Measurements from ENCODE around the gene ZNF438.

Gene ZNF438

DNA sequence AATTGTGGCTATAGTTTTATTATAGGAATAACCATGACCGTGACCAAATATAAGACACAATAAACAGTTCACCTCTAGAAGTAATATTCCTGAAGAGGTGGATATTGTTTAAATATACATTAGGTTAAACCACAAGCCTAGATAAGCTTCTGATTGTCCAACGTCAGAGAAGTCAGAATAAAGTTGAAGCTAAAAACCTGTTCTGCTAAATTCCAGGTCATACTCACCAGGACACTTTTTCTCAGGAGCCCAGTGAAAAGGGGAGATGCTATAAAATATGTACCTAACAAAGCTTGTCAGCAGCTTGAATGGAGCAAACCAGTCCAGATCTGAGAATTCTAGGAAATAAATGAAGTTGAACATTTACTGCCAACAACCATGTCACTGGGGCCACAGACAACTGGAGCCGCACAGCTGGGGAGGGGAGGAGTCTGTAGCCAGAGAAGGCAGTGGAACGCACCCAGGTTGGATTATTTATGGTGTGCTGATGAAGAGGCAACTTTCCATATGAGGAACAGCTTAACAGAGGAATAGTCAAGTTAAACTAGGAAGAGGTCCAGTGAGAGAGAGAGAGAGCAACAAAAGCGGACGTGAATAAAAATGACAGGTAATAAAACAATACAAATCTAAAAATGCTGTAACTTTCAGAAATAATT lies 191.1 kb downstream of the ZNF438 start:
- no peak for DNase-seq

DNA sequence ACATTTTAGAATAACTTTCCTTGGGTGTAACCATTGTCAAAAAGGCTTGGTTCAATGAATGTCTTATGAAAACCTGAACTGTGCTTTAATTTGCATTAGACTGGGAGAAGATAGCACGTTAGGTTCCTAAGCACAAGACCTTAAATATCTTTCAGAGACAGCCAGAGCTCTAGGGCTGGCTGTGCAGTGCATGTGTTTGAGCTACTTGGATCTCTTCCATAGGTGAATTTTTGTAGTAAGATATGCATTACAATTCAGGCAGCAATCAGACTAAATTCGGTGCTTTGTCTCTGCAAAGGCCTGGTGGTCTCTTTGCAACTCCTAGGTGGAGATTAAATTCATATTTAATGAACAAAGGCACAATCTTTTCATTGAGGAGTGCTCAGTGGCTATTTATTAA lies 192.0 kb downstream of the ZNF438 start:
- DNase-seq: no peak

GRCh38 chr10:30836406-30836805 lies 195.3 kb downstream of the ZNF438 start:
- no peak for DNase-seq

DNA sequence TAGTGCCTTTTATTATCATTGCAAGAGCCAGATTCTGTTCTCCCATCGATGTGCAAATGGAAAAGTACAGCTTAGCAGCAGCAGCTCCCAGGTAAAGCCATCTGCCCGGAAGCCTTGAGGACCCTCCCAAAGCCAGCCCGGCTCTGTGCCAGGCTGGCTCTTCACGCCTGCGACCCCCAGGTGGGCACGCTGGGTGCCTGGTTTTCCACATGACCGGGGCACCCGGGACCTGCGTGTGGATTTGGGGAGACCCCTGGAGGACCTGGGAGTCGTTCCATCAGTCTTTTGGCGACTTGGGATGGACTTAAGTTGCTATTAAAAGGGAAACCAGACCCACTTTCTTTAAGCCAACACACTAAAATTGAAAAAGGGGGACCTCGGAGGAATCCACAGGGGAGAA lies 196.5 kb downstream of the ZNF438 start:
- no peak for DNase-seq

- no peak for DNase-seq
These were observed 197.0 kb downstream of the ZNF438 start for GRCh38 chr10:30834651-30835050.

DNA sequence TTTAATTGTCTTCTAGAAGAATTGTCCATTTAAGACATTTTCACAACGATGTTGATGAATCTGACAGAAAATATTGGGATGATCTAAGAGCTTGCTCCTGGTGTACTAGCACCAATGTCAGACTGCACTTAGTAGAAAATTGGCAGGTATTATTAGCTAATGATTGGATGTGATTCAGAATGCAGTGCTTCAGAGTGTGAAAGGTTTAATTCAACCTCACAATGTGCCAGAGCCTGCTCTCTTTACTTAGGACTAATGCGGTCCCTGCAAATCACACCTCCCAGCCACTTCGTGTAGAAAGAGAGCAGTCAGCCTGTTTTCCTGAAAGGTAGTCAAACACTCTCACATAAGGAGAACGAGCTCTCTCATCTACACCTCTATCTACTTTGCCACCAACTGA lies 197.5 kb downstream of the ZNF438 start:
- DNase-seq: no peak

DNA sequence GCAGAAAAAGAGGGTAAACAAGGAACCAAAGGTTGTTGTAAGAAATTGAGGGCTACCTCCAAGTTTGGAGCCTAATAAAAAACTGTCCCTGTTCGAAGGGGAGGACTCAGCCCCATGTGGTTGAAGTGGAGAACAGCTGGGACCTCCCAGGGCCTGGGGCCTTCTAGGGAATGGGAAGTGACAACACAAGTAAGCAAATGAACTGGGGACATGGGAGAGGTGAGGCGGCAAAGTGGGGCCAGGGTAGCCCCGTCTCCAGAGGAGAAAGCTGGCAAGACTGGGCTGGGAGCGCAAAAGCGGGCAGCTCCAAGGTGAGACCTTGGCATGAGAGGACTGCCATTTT lies 198.1 kb downstream of the ZNF438 start:
- no peak for DNase-seq

- DNase-seq: no peak
These were observed 198.7 kb downstream of the ZNF438 start for GRCh38 chr10:30832749-30833627.

DNA sequence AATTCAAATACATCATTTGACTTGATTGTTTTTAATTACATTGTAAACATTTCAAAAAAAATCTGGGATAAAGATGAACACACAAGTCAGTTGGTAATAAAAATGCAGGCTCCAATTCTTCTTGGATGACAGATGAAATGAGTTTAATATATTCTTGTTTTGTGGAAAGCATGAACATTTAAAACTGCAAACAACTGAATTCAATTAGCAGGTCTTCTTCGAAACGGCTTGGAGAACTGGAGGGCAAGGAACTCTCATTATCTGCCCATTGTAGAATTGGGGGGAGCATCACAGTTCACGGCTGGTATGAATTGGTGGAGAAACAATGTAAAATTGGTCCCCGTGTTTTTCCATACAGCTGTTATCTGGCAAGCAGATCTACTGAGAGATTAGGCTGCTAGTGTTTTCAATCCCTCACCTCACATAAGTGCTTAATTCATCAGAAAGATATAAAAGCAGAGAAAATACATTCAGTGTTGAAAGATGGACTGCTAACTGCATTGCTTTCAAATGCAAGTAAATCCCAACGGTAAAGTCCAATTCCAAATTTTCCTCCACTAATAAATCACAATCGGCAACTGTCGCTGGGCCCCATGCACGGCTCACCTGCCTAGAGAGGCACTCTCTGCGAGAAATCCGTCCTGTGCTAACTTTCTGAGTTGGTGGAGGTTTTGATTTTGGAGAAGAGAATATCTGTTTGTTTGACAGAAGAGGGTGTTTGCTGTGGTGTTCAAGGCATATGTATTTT lies 199.5 kb downstream of the ZNF438 start:
- DNase-seq: no peak

DNA sequence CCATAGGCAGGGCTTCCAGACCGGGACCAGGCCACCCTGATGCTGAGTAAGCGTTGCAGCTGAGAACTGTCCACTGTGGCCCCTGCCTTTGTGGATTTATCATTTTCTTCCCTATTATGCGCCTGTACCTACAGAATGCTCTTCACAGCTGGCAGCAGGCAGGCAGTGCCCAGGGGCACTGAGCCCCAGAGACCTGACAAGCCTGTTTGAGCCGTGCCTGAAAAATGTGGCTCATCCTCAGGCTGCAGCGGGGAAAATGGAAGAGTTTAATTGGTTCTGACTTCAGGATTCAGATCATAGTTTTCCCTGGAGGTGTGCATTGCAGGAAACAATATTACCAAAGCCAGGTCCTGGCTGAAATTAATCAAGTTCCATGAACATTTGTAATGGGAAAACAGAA lies 200.2 kb downstream of the ZNF438 start:
- DNase-seq: no peak

DNA sequence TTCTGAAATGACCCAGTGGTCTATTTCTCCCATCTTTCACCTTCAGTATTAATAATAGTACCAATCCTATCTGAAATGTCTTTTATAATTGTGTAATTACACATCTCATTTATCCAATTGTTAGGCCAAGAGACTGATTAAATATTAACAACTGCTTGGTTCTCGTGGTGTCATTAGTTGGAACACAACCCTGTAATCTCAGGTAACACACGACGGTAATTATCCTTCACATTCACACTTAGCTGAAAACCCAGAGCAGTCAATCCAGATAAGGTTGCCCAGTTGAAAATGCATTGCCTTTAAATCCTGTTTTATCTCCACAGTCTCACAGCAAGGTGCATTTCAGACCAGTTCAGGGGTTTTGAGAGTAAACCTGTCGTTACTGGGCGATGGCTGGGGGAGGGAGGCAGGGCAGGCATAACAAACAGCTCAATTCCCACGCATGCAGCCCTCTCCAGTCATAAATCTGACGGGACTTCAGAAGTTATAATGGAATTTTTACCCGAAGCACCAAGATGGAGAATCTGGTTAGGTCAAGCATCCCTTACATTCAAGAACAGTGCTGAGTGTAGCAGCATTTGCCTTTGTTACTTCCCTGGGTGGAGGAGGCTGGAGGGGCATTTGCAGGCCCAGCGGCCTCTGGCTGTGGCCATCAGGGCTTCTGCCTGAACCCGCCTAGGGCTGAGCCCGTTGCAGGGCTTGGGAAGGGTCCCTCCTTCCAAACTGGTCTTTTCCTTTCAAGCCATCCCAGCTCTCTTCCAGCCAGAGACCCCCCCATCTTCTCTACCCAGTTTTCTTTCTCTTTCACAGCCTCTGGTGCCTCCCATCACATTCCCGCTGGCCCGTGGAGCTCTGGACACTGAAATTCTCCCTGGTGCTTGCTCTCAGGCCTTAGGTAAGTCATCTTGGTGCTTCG lies 201.1 kb downstream of the ZNF438 start:
- DNase-seq: no peak

- DNase-seq: no peak
These were observed 201.8 kb downstream of the ZNF438 start for GRCh38 chr10:30829901-30830300.

- DNase-seq: no peak
These were observed 203.0 kb downstream of the ZNF438 start for GRCh38 chr10:30828680-30829079.

GRCh38 chr10:30828164-30828563 lies 203.5 kb downstream of the ZNF438 start:
- no peak for DNase-seq

DNA sequence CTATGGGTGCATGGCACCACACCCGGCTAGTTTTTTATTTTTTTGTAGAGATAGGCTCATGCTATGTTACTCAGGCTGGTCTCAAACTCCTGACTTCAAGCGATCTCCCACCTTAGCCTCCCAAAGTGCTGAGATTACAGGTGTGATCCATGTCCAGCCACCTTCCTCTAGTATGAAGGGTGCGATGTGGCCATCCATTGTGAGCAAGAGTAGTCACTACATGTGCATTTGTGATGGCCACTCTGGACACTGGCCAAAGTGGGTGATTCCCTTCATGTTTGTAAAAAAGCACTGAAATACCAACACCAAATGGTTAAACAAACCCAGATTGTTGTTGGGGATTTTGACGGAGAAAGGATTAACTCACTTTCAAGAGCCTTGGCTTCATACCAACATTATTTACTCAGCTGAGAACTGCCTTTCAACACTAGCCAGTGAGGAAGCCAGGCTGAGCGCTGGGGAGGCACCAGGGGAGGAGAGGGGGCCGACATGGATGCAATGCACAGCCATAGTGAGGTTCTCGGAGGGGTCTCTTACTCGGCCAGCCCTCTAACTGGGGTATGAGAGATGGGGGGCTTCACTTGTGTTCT lies 204.0 kb downstream of the ZNF438 start:
- DNase-seq: no peak

DNA sequence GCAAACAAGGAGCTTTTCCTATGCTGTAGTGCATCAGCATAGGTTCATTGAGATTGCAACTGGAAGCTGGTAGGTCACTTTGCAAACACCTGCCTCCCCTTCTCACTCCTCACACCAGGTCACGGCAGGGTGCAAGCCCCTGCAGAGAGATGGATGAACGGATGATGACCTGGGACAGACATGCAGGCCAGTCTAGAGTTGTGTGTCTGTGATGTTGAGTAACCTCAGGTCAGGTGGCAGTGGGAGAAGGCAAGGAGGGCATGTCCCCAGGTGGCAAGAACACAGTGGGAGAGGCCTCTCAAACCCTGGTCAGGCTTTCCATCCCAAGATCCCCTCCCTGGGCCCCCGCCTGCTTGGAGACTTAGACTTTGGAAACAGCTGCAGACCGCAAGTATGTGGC lies 205.0 kb downstream of the ZNF438 start:
- DNase-seq: no peak

DNA sequence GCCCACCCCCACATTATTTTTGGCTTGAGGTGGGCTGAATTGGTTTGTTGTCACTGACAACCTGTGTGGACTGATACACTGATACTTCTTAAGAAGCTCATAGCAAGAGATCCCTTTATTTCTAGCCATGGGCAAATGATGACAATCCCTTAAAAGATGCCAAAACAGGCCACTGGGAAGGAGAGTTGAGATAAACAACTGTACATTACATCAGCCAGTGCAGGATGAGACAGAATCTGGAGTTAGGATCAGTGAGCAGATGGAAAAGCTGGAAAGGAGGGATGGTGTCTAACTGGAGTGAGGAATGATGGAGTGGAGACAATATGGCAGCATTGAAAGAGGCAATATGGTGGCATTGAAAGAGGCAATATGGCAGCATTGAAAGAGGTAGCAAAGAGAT lies 206.2 kb downstream of the ZNF438 start:
- no peak for DNase-seq

DNA sequence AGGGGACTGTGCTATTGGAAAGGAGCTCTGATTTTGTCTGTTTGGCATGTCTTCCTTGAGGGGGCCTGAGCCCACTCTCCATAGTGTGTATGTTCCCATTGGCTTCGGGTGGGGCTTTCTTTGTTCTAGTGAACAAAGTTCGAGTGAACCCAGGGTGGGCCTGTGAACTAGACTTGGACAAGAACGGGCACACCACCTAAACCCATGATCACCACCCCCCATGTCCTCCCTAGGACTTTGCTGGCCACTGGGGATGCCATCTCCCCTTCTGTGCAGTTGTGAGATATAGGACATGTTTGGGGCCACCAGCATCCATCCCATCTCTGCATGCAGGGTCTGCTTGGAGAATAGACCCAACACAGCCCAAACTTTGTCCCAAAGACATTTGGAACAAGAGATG lies 206.6 kb downstream of the ZNF438 start:
- no peak for DNase-seq

DNA sequence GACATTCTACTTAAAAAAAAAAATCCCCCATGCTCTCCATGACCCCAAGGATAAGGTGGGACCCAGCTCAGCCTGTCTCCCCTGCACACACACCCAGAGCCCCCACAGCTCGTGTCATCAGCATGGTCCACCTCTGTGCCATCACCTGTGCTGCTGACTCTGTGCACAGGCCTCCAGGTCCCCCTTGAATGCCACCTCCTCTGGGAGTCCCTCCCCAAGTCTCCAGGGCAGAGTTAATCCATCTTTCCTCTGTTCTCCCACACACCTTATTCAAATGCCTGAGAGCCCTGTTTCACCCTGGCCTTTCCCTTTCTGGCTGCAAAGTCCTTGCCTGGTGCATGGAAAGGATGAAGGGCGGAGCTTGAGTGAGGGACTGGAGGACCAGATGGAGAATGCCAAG lies 208.0 kb downstream of the ZNF438 start:
- DNase-seq: no peak

DNA sequence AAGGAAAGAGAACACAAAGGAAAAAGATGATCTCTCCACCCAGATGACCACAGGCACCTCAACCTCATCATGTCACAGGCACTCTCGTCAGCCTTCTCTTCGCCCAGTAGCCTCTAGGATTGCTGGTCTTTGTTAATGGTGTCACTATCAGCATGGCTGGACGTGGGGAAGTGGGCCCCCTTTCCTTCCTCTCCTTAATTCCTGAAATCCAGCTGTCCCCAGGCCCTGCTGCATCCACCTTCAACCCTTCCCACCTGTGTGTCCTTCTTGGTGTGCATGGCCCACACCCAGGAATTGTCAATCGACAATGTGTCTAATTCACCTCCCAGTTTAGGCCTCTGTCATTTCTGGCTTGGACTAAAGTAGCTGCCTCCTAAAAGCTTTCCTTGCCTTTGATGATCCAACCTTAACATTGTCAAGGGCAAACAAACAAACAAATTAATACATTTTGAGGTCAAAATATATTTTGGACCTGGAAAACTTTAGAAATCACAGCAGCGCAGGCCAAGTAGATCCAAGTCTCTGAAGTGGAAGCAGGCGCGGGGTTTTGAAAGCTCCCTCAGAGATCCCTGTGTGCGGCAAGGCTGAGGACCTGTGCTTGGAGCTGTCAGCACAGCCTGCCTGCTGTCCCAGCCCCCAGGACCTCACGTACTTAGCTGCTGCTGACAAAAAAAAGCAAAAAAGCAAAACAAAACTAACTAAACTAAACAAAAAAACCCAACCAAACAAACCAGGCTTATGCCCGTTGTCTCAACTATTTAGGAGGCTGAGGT lies 208.8 kb downstream of the ZNF438 start:
- no peak for DNase-seq

- no peak for DNase-seq
These were observed 209.5 kb downstream of the ZNF438 start for GRCh38 chr10:30821994-30822692.

Measured in activated CD4-positive, CD25-positive, alpha-beta regulatory T cell (primary cell).